LNCAP (cell line): ENCODE measurements around the gene LRRC63.

Source experiments
- CTCF ChIP-seq: fragments of 450-650 bp; IDR thresholded peaks from 2 replicates; pipeline ENCODE4 v1.5.1; 2017; ENCODE audit warnings: mild to moderate bottlenecking

The LRRC63 gene

GRCh38 chr13:46229251-46229650, 17.5 kb downstream of the LRRC63 start:
- no peak for TF ChIP-seq CTCF

- TF ChIP-seq CTCF = no peak
These were observed 20.6 kb downstream of the LRRC63 start for GRCh38 chr13:46232281-46232680.

- no peak for TF ChIP-seq CTCF
These were observed 23.6 kb downstream of the LRRC63 start for GRCh38 chr13:46235286-46235685.

GRCh38 chr13:46265292-46265691, 53.6 kb downstream of the LRRC63 start:
- TF ChIP-seq CTCF = no peak

GRCh38 chr13:46267166-46267565, 55.4 kb downstream of the LRRC63 start:
- TF ChIP-seq CTCF = no peak

- TF ChIP-seq CTCF = no peak
These were observed 58.7 kb downstream of the LRRC63 start for GRCh38 chr13:46270416-46270815.

- no peak for TF ChIP-seq CTCF
These were observed 62.5 kb downstream of the LRRC63 start for GRCh38 chr13:46274094-46274698.

GRCh38 chr13:46278474-46278873, 66.7 kb downstream of the LRRC63 start:
- no peak for TF ChIP-seq CTCF
